MM.1S (cell line): Measurements from ENCODE around the gene PAAF1.

Experiments used
- CTCF ChIP-seq: fragments of 300-600 bp; sonication (generic); IDR thresholded peaks from 2 replicates; pipeline ENCODE4 v1.5.1; 2016; ENCODE audit warnings: antibody characterized with exemption, low read length, mixed read lengths
- EZH2 ChIP-seq: fragments of 300-600 bp; sonication (generic); optimal IDR thresholded peaks from 2 replicates; pipeline ENCODE3; 2017; ENCODE audit warnings: low read depth, mild to moderate bottlenecking, antibody characterized with exemption, low read length, mixed read lengths

- TF ChIP-seq CTCF (no peak), EZH2 (no peak)
Measured at GRCh38 chr11:73974604-73975478, 98.0 kb downstream of the PAAF1 start.
